ENCODE data around the gene HRH3. TPM values are rescaled to one million over a fixed set of nuclear protein-coding genes. Genes with fewer than 3 reads are reported as not detected.

Gene HRH3
- total and polyA plus RNA-seq, 7 donors, result not detected

- no peak for TF ChIP-seq POLR2A (IDR thresholded peaks at IDR 0.05)
- no peak for TF ChIP-seq EP300 (IDR thresholded peaks at IDR 0.05)
- TF ChIP-seq POLR2AphosphoS5 (IDR thresholded peaks at IDR 0.05), result no peak
- TF ChIP-seq CTCF (IDR thresholded peaks at IDR 0.05), result no peak
- peaks cover 0 to 5% (median 2%) of the 10 kb centered on the region in 4 donors for H3K36me3 ChIP-seq
- intact Hi-C loops (cut with DNase I), result no loop called here
- H3K9me3 ChIP-seq, result no peaks in the 10 kb centered on the region
- H3K27me3 ChIP-seq, result no peaks in the 10 kb centered on the region
- H3K27ac ChIP-seq, result no peak overlapping the region
- no peak for DNase-seq
- H3K4me3 ChIP-seq, result no peak overlapping the region
- H3K4me1 ChIP-seq, result peaks cover 0 to 23% (median 14%) of the 10 kb centered on the region in 4 donors
- 88 to 89% methylated on average over 22 of the region's 22 CpGs for WGBS, 2 donors
These were observed 23.0 kb upstream of the HRH3 start for GRCh38 chr20:62243106-62243505.

- WGBS, 2 donors, result 65 to 82% methylated on average over 6 of the region's 6 CpGs
These were observed 22.1 kb upstream of the HRH3 start for GRCh38 chr20:62242176-62242575.

GRCh38 chr20:62241506-62241905, 21.4 kb upstream of the HRH3 start:
- Histone ChIP-seq H3K27ac (no peak overlapping the region), H3K27me3 (no peaks in the 10 kb centered on the region), H3K36me3 (peaks cover 0 to 5% (median 2%) of the 10 kb centered on the region in 4 donors), H3K4me1 (peaks cover 0 to 26% (median 20%) of the 10 kb centered on the region in 4 donors), H3K9me3 (no peaks in the 10 kb centered on the region), H3K4me3 (no peak overlapping the region)
- no peak for DNase-seq
- 24 to 66% methylated on average over 10 of the region's 10 CpGs for WGBS, 2 donors
- intact Hi-C loops (cut with DNase I), result no loop called here
- no peak for TF ChIP-seq EP300 (IDR thresholded peaks at IDR 0.05)
- TF ChIP-seq POLR2AphosphoS5 (IDR thresholded peaks at IDR 0.05), result no peak
- no peak for TF ChIP-seq CTCF (IDR thresholded peaks at IDR 0.05)
- no peak for TF ChIP-seq POLR2A (IDR thresholded peaks at IDR 0.05)

More at GRCh38 chr20:62242176-62242575, 22.1 kb upstream of the HRH3 start:
- Histone ChIP-seq H3K4me3 (no peak overlapping the region), H3K27ac (no peak overlapping the region), H3K9me3 (no peaks in the 10 kb centered on the region), H3K27me3 (no peaks in the 10 kb centered on the region), H3K4me1 (peaks cover 0 to 27% (median 20%) of the 10 kb centered on the region in 4 donors), H3K36me3 (peaks cover 0 to 5% (median 2%) of the 10 kb centered on the region in 4 donors)
- TF ChIP-seq EP300 (IDR thresholded peaks at IDR 0.05) (no peak), CTCF (IDR thresholded peaks at IDR 0.05) (no peak), POLR2AphosphoS5 (IDR thresholded peaks at IDR 0.05) (no peak), POLR2A (IDR thresholded peaks at IDR 0.05) (no peak)
- intact Hi-C loops (cut with DNase I), result no loop called here
- no peak for DNase-seq

- intact Hi-C loops (cut with DNase I), result no loop called here
- H3K27me3 ChIP-seq, result no peaks in the 10 kb centered on the region
- no peak overlapping the region for H3K4me3 ChIP-seq
- peaks cover 0 to 21% (median 20%) of the 10 kb centered on the region in 4 donors for H3K4me1 ChIP-seq
- H3K27ac ChIP-seq, result no peak overlapping the region
- DNase-seq, result no peak
- H3K36me3 ChIP-seq, result peaks cover 0 to 5% (median 2%) of the 10 kb centered on the region in 4 donors
- TF ChIP-seq POLR2AphosphoS5 (IDR thresholded peaks at IDR 0.05) (no peak), CTCF (IDR thresholded peaks at IDR 0.05) (no peak), POLR2A (IDR thresholded peaks at IDR 0.05) (no peak), EP300 (IDR thresholded peaks at IDR 0.05) (no peak)
- WGBS, 2 donors, result 86 to 87% methylated on average over 13 of the region's 13 CpGs
- H3K9me3 ChIP-seq, result no peaks in the 10 kb centered on the region
These were observed 20.1 kb upstream of the HRH3 start for GRCh38 chr20:62240020-62240685.
